Heart left ventricle (tissue), 13 donors: ENCODE measurements around the gene LRP1B.

Experiments
- CTCF ChIP-seq, 12 donors: fragments of 200-600 bp; sonication (generic) in 4 of 12; IDR thresholded peaks; one replicate each; pipeline versions ENCODE4 v1.5.0 to v1.8.0; 2018 to 2022; ENCODE audit warnings: antibody characterized with exemption in 12 of 12, mild to moderate bottlenecking in 5 of 12
- POLR2A ChIP-seq, 2 donors: fragments of 450-650 bp; IDR thresholded peaks; one replicate each; pipeline ENCODE4 v1.6.1; 2017; ENCODE audit warnings: antibody characterized with exemption in 2 of 2, mild to moderate bottlenecking in 2 of 2, moderate library complexity in 2 of 2
- donor health status: ischemic (EF 13 %, LVEDD 7.1; RV severe dilation, severe dysfunction).
- donor health status: DM: no; HTN: yes; CAD: no.
- donor health status: DM: no; HTN: no; CAD: no.
- donor health status: ischemic (EF 25% LVEDD 6.9; RV normal size, moderate dysfunction).
- donor health status: ischemic (EF 25% LVEDD 5.7; RV mildly dilated, moderate dysfunction).
- donor health status: ischemic (EF 35%, LVEDD 5.7; RV mildly dilated, moderate dysfunction).
- donor health status: nonischemic (EF 11% LVEDD 7.7; RV severe dilation, severe dysfunction).
- donor health status: DM: yes; HTN: yes; CAD: no.
- donor health status: PGD.
- donor health status: ischemic (EF 29% LVEDD 5.4; RV normal size, mild dysfunction).
- donor health status: nonischemic (EF 23%, LVEDD 6.1; RV moderate dilation, normal function).

GRCh38 chr2:141393214-141393545 is 737.6 kb downstream of the LRP1B start:
- TF ChIP-seq CTCF (IDR thresholded peaks at IDR 0.05) (no peak), POLR2A (IDR thresholded peaks at IDR 0.05) (no peak)
